Breast epithelium (tissue), 3 donors: ENCODE data around the gene SCAF8.

Experiments
- POLR2A ChIP-seq: fragments of 450-650 bp; IDR thresholded peaks from one replicate; pipeline ENCODE4 v1.6.1; 2016; ENCODE audit warnings: antibody characterized with exemption, mild to moderate bottlenecking, moderate library complexity
- TF ChIP-seq, protein P1 (sequence below), 3 donors: fragments of 450-650 bp; IDR thresholded peaks; one replicate each; pipeline ENCODE4 v1.5.1; 2016 to 2017; ENCODE audit warnings: antibody characterized with exemption in 3 of 3, mild to moderate bottlenecking in 3 of 3, moderate library complexity in 3 of 3

DNA sequence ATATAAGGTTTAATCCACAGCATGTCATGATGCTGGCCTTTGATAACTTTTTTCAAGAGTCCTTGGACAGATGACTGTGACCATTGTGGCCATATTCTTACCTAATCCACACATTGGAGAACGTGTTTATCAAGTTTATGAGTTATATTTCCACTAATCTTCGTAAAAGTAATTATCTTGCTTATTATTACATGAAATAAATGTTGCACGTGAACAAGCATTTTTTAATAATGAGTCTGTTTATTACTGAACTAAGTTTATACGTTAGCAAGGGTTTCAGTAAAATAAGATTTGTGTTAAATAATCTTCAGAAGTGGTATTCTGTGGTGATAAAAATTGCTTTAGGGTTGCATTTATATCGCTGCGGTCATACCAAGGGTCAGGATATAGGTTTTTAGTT, 107.1 kb downstream of the SCAF8 start:
- no peak for TF ChIP-seq POLR2A
- TF ChIP-seq, protein P1, sequence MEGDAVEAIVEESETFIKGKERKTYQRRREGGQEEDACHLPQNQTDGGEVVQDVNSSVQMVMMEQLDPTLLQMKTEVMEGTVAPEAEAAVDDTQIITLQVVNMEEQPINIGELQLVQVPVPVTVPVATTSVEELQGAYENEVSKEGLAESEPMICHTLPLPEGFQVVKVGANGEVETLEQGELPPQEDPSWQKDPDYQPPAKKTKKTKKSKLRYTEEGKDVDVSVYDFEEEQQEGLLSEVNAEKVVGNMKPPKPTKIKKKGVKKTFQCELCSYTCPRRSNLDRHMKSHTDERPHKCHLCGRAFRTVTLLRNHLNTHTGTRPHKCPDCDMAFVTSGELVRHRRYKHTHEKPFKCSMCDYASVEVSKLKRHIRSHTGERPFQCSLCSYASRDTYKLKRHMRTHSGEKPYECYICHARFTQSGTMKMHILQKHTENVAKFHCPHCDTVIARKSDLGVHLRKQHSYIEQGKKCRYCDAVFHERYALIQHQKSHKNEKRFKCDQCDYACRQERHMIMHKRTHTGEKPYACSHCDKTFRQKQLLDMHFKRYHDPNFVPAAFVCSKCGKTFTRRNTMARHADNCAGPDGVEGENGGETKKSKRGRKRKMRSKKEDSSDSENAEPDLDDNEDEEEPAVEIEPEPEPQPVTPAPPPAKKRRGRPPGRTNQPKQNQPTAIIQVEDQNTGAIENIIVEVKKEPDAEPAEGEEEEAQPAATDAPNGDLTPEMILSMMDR (IDR thresholded peaks at IDR 0.05): no peak
